Stimulated activated CD8-positive, alpha-beta memory T cell treated with anti-CD3 and anti-CD28 coated beads, Interleukin-15, amount 100 ng/mL, for 4 hours (primary cell): Measurements from ENCODE around the gene NUCKS1.

Experiments used
- DNase-seq, 2 donors: peaks; one replicate each; pipeline ENCODE4 v3.0.0-alpha.2; 2020; ENCODE audit warnings: low read depth in 2 of 2

NUCKS1 gene

DNA sequence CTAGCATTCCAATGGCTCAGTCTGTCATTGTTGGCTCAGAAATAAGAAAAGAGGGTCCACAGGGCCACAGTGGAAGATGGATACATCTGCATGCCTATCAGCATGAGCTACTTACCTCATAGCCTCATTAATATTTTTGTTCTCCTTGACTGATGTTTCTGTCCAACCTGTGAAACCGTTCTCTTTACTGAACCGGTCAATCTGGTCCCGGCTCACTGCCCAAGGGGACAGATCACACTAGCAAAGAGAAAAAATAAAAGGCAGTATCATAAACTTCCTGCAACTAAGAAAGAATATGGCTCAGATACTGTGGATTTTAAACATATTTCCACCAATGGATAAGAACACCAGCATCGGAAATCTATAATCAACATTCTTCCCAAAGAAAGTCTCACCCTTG, 20.6 kb upstream of the NUCKS1 start:
- DNase-seq: no peak

DNA sequence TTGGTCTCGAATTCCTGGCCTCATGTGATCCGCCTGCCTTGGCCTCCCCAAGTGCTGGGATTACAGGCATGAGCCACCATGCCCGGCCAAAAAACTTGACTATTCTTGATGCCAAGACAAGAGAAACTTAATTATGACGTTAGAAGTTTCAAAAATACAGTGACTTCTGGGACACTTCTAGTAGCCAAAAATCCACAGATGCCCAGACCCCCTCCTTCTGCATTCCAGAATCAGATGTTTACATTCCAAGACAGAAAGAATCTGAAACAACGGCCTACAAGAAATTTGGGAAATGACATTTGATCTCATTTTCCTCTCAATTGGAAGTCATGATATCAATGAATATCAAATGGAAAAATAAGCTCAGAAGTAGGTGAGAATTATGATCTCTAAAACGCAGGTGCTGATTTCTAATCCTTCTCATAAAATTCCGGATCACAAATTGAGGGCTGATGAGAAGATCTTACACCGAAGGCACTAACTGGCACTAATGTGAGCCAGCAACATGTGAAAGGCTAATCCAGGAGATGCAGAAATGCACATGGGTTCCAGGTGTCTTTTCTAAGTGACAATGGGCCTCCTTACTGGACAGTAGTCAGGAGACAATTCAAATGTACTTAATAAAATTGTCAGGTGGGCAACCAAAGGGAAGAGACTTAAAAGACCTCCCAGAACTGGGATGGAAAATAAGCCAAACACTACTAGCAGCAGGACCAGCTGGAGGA, 19.8 kb upstream of the NUCKS1 start:
- DNase-seq: no peak

DNA sequence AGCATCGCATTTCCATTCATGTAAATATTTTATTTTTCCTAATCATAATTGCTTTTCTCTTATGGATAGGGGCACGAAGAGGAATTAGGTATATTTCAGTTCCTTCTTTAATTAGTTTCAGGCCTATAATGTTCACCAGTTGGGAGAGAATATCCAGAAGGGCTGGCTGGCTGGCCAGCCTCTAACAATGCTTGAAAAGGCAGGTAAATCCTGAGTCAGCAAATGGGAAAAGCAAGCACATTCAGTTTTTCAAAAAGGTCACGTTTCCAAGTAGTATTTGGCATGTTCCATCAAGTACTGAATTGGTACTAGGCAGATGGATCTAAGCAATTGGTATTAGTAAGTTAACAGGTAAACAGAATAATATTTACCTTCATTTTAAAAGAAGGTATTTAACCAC, 17.3 kb upstream of the NUCKS1 start:
- DNase-seq: no peak

DNA sequence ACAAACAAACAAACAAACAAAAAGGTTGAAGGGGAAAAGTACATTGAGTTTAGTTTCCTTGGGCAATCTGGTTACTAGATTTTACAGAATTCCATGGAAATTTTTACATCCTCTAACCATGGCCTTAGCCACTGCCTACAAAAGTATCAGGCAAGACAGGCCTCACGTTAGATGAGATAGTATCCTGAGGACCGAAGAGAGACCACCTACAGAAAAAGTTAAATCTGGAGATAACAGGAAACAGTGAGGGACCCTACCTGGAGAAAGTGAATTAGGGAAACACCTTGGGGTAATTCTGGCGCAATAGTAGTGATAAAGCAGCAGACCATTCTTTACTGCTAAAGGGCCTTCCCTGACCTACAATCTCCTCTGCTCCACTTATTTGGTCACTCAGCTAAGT, 16.6 kb upstream of the NUCKS1 start:
- no peak for DNase-seq

DNA sequence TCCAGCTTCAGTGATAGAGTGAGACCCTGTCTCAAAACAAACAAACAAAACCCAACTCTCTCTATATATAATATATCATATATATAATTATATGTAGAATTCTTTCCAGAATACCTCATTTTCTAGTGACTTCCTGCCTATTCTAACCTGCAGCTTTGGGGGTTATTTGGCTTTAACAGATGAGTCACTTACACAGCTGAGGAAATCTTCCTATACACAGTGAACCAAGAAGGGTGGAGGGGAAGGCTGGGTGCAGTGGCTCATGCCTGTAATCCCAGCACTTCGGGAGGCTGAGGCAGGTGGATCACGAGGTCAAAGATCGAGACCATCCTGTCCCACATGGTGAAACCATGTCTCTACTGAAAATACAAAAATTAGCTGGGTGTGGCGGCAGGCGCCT, 16.1 kb upstream of the NUCKS1 start:
- DNase-seq: no peak

DNA sequence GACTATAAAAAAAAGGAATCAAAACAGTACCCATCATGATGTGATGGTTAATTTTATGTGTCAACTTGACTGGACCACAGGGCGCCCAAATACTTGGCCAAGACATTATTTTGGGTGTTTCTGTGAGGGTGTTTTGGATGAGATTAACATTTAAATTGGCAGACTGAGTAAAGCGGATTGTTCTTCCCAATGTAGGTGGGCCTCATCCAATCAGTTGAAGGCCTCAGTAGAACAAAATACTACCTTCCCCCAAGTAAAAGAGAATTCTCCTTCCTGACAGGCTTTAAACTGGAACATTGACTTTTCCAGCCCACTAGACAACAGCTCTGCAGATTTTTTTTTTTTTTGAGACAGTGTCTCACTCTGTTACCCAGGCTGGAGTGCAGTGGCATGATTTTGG, 14.6 kb upstream of the NUCKS1 start:
- DNase-seq: no peak

DNA sequence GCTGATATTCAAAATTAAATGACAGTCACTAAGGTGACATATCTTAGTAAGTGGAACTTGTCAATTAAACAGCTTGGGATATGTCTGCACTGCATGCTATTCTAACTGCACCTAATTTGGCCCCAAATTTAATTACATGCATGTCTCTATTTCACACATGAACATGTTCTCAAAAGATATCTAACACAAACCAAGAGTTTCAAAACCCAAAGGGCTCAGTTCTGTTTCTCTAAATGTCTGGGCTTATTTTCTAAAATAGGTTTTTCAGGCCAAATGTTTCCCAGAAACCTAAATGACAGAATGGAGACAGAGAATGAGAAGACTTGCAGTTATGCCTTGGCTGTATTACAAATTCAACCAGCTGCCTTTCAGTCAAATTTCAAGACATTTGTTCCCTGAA, 14.0 kb upstream of the NUCKS1 start:
- no peak for DNase-seq

DNA sequence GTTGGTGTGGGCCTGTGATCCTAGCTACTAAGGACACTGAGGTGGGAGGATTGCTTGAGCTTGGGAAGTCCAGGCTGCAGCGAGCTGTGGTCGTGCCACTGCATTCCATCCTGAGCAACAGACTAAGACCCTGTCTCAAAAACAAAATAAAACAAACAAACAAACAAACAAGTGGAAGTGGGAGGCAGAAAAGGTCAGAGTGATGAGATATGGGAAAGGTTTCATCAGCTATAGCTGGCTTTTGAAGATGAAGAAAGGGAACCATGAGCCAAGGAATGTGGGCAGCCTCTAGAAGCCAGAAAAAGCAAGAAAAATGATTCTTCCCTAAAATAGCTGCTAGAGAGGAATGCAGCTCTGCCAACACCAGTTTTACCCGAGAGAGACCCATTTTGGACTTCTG, 10.6 kb upstream of the NUCKS1 start:
- DNase-seq: no peak

DNA sequence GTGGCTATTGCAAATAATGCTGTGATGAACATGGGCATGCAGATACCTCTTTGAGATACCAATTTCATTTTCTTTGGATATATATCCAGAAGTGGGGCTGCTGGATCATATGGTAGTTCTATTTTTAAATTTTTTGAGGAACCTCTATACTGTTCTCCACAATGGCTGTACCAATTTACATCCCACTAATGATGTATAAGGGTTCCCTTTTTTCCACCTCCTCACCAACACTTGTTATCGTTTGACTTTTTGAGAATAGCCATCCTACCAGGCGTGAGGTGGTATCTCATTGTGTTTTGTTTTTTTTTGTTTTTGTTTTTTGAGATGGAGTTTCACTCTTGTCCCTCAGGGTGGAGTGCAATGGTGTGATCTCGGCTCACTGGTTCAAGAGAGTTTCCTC, 6.6 kb upstream of the NUCKS1 start:
- no peak for DNase-seq

DNA sequence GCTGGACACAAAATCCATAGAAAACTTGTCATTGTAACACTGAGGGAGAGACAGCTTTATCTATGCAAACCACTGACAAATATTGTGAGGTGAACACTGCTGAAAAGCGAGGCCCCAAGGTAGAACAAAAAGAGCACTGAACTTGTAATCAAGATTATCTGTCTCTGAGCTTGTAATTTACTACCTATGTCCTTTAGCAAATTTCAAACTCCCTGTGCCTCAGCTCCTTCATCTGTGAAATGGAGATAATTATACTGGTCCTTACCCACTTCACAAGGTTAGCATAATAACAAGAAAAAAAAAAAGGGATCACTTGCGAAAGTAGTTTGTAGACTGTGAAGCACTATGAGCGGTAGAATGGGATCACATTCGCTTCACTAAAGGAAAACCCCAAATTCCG, 4.9 kb upstream of the NUCKS1 start:
- DNase-seq: no peak

DNA sequence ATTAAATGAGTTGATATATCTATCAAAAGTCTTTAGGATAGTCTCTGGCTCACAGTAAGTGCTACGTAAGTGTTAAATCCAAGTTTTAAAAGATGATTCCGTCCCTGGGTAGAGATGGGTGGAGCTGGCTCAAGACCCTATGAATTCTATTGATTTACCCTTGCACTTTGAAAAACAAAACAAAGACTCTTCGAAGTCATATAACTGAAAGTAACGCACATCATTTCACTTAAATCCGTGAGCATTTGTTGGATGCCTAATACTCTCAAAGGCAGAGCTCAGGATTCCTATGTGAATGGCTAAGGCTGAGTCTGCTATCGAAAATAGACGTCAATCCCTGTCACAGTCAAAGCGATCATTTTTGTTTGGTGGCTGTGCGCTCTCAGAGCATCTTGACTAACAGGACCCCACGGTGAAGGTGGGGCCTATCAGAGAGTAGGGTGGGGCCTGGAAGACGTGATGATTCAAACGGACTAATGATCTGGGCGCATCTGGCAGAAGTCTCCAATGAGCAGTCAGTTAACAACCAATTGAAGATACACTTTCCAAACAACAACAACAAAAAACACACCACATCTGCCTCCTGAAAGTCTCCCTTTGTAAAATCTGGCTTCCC, 1.2 kb upstream of the NUCKS1 start:
- DNase-seq: no peak

DNA sequence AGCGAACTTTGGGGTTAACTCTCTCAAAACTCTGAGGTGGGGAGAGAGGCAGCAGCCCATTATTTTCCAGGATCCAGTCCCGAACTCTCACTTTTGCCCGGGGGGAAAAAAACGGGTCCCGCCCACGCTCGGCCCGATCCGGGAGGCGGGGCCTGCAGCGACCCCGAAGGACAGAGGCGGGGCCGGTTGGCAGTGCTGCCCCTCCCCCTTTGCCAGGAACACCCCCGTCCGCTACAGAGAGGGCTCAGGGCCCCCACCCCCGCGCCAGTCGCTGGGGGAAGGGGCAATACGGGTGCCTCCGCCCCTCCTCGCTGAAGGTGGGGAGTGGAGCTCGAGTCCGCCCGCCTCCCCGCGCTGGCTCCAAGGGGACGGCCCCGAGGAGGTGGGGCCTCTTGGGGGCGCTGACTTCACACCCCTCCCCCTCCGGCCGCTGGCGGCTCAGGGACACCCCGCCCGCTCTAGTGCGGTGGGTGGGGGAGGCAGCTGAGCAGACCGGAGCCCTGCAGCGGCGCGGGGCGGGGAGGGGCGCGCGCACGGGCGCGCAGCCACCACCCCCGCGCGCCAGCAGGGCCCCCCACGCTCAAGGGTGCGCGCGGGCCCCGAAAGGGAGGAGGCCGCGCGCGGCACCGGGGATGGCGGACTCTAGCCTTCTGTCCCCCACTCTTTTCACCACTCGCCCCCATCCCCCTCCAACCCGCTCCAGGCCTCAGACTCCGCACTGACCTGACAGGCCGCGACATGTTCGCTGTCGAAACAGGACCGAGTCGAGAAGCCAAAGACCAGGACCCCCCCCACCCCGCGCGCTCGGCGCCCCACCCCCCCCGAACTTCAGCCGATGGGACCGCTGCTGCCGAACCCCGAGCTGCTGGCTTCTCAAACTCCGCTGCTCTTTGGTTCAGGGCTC, 496 bp downstream of the NUCKS1 start:
- DNase-seq: peak; percentile 94 to 96

DNA sequence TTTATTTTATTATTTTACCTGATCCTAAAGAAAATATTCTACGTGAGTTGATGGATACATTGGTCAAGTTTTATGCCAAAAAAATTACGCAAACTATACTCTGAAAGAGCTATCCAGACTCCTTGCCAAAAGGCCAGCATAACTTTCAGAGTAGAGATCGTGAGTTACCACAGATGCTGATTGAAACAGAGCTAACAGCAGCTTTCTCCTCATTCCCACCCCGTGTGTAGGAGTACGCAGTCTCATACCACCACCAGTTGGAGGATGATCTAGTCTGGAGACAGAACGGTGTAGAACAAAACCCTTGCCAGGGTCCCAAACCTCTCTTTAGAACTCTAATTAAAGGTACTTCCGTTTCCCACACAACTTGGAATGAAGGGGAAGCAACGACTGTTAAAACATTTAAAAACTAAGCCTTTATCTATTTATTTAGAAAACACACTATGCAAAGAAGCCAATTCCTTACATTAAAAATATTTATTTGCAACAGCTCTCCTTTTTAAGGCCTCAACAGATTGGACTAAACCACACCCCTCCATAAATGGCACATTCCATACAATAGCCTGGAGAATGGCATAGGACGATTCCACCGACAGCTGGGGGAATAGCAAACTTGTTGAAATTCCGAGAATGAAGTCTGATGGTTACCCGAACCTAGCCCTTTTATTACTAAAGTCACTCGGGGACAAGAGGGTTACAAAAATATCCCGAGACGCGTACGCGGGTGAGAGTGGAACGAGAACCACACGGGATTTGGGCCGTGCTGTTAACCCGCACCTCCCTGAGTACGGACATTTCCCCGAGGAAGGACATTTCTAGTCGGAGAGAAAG, 1.4 kb downstream of the NUCKS1 start:
- DNase-seq: no peak

DNA sequence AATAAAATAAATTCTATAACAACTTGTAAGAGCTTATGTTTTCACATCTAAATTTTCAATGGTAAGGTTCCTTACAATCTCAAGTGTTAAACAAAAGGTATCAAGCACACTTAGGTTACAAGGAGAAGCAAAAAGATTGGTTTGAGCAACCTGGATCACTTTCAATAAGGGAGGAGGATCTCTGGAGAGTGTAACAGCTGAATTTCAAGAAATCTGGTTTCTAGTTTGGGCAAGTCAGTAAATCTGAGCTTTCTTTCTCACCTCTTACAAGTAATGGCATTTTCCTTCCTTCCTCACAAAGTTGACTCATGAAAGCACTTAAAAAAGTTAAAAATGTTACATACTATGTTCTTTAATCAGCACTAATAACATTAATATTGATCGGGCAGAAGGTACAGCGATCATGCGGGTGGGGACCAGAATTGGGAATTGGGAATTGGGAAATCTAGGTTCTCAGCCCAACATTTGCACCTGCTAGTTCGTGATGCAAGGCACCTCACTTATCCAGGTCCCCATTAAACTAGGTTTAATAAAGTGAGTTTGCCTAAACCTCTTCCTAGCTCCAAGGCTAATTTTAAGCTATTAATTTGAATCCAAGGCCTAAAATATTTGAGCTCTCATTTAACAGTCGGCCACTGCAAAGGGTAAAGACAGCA, 3.1 kb downstream of the NUCKS1 start:
- DNase-seq: no peak

DNA sequence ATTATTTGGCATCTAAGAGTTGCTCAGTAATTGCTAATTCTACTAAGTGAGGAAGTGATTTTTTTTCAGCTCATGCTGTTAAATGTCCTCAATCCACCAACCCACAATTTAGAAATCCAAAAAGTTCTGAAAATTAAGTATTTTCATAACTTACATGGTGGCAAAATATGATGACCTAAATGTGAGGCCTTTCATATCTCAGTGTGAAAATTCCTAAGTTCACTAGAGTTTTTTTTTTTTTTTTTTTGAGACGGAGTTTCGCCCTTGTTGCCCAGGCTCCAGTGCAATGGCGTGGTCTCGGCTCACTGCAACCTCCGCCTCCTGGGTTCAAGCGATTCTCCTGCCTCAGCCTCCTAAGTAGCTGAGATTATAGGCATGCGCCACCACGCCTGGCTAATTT, 5.6 kb downstream of the NUCKS1 start:
- DNase-seq: no peak

DNA sequence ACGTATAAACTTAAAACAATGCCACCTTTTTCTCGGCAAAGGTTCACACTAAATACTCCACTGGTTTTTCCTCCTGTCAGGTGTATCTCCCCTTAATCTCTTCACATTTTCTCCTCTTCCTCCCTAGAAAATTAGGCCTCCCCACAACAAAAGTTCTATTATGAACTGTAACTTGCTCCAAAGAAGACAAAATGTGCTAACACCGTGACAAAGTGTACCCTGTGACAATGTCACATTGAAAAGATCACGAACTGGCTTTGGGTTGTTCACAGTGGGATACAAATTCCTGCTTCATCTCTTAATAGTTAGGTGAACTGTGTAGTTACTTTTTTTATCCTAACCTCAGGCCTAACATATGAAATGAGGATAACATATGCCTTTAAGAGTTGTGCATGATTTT, 6.0 kb downstream of the NUCKS1 start:
- no peak for DNase-seq

DNA sequence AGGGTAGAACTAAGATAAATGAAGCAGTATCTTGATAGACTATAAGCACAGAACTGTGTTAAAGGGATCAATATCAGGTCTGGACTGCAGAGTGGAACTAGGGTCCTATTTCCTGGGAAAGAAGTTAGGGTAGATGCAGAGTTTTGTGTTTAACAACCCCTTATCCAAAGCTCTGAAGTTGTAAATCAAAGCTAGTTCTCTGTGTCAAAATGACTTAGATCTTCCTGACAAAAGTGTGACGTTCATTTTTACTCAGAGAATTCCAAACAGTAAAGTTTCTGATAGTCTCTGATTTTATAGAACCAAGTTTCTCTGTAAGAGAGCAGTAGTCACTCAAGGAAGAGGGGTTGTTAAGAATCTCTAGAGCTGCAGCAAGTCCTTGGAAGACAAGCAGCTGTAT, 8.3 kb downstream of the NUCKS1 start:
- no peak for DNase-seq

DNA sequence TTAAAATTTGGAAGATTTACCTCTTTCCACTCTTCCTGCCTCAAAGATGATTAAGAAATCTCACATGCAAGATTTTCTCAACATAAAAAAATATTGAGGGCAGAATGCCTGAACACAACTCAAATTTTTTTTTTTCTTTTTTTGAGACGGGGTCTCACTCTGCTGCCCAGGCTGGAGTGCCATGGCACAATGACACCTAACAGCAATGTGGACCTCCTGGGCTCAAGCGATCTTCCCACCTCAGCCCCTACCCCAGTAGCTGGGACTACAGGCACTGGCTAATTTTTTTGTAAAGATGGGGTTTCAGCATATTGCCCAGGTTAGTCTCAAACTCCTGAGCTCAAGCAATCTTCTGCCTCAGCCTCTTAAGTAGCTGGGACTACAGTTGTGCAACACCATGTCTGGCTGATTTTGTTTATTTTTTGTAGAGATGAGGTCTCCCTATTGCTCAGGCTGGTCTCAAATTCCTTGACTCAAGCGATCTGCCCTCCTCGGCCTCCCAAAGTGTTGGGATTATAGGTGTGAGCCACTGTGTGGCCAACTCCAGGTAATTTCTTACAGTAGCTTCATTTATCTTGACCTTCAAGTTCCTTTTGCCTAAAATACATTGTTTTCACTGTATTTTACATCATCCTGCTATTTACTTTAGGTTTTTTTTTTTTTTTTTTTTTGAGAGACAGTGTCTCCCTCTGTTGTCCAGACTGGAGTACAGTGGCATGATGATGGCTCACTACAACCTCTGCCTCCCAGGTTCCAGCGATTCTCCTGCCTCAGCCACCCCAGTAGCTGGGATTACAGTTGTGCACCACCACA, 10.4 kb downstream of the NUCKS1 start:
- no peak for DNase-seq

DNA sequence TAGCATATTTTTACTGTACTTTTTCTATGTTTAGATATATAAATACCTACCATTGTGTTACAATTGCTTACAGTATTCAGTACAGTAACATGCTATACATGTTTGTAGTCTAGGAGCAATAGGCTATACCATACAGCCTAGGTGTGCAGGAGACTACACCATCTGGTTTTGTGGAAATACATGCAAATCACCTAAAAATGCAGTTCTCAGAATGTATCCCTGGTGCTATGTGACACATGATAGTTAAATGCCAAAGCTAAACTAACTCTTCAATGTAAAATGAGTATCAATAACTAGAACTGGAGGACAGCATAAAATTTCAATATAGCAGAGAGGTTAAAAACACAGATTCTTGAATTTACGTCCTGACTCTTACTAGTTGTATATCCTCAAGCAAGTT, 14.8 kb downstream of the NUCKS1 start:
- DNase-seq: no peak

DNA sequence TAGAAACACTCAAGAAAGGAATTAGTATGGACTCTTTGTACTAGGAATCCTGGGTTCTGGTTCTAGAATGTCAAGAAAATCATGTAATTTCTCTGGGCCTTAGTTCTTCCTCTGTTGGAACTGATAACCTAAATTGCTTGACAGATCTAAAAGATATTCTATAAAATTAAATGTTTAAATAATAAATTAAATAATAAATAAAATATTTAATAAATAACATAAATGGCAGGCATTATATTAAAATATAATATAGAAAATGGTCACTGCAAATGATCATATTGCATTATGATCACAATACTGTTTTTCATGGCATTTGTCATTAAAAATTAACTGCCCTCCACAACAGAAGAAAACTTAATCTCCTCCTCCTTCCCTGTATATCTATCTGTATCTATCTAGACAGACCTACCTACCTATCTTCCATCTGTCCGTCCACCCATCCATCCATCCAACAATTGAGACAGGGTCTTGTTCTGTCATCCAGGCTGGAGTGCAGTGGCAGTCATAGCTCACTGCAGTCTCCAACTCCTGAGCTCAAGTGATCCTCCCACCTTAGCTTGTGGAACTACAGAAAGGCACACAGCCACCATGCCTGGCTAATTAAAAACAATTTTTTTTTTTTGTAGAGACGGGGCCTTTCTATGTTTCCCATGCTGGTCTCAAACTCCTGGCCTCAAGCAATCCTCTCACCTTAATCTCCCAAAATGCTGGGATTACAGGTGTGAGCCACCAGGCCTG, 16.4 kb downstream of the NUCKS1 start:
- no peak for DNase-seq
